Measurements from ENCODE around the gene BBIP1.
"Not testable (repeated sequence)": the region's sequence is repeated elsewhere in the genome, so short reads cannot be mapped to it uniquely, and the experiment has no call there.

Gene BBIP1

DNA sequence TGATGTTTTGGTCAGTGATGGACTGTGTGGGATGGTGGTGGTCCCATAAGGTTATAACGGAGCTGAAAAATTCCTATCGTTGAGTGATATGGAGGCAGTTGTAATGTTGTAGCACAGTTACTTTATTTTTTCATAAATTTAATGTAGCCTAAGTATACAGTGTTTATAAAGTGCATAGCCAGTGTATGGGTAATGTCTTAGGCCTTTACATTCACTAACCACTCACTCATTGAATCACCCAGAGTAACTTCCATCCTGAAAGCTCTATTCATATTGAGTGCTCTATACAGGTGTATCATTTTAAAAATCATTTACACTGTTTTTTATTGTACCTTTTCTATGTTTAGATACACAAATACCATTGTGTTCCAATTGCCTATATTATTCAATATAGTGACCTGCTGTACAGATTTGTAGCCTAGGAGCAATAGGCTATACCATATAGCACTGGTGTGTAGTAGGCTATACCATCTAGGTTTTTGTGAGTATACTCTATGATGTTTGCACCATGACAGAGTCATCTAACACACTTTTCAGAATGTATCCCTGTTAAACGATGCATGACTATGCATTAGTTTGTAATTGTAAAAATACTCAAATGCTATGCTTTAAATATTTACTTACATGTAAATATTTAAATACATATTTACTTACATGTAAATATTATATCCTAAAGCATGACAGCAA is 26.2 kb downstream of the BBIP1 start:
- H3K27ac ChIP-seq = no peak overlapping the region
- no peak for DNase-seq (ENCODE audit: low read depth, low spot score)

DNA sequence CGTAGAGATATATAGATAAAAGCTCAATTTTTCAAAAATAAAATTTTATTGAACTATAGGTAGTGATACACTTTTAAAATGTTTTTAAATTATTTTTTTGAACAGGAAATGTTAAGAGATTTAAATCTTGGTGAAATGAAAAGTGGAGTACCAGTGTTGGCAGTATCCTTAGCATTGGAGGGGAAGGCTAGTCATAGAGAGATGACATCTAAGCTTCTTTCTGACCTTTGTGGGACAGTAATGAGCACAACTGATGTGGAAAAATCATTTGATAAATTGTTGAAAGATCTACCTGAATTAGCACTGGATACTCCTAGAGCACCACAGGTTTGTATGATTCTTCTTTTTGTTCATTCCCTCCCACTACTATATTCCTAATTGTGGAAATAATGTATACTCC is 31.4 kb downstream of the BBIP1 start:
- no peak overlapping the region for H3K27ac ChIP-seq
- DNase-seq (ENCODE audit: low read depth, low spot score) = no peak

DNA sequence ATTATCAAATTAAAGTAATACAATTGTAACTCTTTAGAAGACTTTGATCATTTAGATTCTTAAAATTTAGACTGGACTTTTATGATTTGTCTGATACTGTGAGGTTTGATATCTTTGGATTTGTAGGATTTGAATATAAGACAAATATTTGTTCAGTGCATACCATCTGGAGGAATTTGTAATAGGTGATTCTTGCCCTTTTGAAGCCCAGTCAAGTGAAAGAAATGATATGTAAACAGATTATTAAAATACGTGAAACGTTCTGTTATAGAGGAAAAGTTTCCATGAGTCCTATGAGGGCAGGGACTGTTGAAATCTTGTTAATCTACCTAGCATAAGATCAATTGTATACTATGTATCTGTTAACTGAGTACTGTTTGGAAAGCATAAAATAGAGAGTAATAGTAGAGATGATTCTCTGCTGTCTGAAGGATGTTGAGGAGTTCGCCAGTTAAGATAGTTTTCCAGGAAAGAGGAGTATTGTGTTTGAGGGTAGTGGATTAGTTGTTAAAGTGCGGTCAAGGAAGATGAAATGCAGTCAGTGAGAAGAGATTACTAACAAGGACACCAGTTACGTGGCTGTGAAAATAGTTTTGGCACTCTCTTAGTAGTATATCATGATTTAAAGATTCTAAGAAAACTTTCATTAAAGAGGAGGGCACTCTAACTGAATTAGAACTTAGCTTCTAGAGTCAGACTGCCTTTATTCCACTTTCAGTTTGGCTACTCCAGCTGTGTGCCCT is 32.9 kb downstream of the BBIP1 start:
- DNase-seq (ENCODE audit: low read depth, low spot score) = no peak
- H3K27ac ChIP-seq = no peak overlapping the region

DNA sequence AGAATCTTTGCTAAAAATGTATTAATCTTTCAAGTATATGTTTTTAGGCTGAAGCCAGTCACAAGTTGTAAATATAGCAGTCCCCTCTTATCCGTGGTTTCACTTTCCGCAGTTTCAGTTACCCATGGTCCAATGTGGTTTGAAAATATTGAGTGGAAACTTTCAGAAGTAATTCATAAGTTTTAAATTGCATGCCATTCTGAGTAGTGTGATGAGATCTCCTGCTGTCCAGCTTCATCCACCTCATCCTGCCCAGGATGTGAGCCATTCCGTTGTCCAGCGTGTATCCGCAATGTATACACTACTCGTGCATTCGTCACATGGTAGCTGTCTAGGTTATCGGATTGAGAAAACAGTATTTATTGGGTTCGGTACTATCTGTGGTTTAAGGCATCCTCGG is 35.1 kb downstream of the BBIP1 start:
- no peak for DNase-seq (ENCODE audit: low read depth, low spot score)
- H3K27ac ChIP-seq = no peak overlapping the region

DNA sequence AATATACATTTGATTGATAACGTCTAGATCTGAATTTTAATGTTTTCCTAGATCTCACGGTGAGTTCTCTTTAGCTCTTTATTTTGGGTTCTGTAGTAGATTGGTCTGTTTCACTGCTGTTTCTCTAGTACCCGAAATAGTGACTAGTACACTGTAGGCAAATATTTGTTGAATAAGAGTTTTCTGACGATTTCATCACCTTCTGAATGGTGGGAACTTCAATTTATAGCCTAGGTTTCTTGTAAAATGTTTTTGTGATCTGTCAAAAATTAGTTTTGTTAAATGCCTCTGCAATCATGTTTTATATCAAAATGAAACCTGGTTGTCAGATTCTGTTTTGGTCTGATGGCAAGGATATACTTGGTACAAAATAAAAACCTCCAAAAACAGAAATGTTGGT is 37.1 kb downstream of the BBIP1 start:
- H3K27ac ChIP-seq = no peak overlapping the region
- DNase-seq (ENCODE audit: low read depth, low spot score) = no peak

DNA sequence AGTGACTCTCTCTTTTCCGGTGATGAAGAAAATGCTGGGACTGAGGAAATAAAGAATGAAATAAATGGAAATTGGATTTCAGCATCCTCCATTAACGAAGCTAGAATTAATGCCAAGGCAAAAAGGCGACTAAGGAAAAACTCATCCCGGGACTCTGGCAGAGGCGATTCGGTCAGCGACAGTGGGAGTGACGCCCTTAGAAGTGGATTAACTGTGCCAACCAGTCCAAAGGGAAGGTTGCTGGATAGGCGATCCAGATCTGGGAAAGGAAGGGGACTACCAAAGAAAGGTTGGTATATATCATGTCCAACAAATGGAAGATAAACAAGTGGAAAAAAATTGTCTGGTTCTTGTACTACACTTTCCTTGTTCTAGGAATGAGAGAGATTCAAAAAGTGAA is 37.7 kb downstream of the BBIP1 start:
- no peak overlapping the region for H3K27ac ChIP-seq
- DNase-seq (ENCODE audit: low read depth, low spot score) = no peak

DNA sequence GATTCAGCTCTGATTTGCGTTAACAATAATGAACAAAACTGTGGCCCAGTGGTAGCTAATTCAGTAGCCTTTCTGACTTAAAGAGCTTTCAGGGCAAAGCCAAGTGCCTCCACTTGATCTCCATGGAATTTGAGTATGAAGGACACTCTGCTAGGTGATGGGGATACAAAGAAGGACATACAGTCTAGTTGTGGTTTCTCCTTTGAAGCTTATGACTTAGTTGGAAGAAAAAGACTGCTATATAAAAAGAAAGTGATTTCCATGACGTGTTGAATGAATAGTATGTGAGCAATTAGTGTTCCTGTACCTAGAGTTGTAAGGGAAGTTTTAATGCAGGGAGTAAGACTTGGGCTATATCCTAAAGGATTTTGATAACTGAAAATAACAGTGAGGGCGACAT is 39.0 kb downstream of the BBIP1 start:
- H3K27ac ChIP-seq = no peak overlapping the region
- no peak for DNase-seq (ENCODE audit: low read depth, low spot score)

DNA sequence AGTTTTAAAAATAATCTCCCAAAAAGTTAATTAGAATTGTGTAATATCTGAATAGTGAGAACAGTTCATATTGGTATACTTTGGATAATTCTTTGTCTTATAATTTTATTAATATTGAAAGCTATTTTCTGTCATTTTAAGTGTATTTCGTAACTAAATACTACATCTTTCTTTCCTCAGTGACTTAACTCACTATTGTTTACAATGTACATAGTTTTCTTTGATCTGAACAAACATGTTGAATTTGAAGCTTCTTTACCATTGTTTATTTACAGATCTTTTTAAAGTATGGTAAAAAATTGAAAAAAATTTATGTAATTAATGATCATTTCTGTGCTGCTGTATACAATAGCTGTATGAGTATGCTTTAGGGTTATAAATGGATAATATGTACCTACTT is 42.2 kb downstream of the BBIP1 start:
- no peak for DNase-seq (ENCODE audit: low read depth, low spot score)
- no peak overlapping the region for H3K27ac ChIP-seq

DNA sequence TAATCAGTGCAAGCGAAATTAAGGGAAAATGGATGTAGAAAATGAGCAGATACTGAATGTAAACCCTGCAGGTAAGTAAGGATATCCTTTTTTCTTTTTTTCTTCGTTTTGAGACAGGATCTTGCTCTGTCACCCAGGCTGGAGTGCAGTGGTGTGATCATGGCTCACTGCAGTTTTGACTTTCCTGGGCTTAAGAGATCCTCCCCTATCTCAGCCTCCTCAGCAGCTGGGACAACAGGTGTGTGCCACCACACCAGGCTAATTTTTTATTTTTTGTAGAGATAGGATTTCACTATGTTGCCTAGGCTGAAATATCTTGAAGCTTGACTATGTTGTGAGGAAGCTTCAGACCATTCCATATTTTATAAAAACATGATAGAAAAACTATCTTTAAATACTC is 43.0 kb downstream of the BBIP1 start:
- DNase-seq (ENCODE audit: low read depth, low spot score) = no peak
- no peak overlapping the region for H3K27ac ChIP-seq

DNA sequence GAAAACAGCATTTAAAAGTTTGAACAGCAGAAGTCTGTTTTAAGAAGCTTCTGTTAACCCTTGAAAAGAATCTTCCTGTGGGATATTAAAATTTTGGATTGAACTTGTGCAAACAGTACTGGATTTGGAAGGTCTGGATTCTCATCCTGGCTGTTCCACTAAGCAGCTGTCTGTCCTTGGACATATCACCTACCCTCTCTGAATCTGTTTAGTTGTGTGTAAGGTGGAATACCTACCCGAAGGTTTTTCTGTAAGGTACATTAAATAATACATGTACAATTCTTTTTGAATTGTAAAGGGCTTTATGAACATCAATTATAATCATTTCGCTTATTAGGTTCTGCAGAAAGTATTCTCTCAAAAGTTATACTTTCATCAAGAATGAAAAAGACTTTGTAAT is 45.0 kb downstream of the BBIP1 start:
- H3K27ac ChIP-seq = no peak overlapping the region
- no peak for DNase-seq (ENCODE audit: low read depth, low spot score)

DNA sequence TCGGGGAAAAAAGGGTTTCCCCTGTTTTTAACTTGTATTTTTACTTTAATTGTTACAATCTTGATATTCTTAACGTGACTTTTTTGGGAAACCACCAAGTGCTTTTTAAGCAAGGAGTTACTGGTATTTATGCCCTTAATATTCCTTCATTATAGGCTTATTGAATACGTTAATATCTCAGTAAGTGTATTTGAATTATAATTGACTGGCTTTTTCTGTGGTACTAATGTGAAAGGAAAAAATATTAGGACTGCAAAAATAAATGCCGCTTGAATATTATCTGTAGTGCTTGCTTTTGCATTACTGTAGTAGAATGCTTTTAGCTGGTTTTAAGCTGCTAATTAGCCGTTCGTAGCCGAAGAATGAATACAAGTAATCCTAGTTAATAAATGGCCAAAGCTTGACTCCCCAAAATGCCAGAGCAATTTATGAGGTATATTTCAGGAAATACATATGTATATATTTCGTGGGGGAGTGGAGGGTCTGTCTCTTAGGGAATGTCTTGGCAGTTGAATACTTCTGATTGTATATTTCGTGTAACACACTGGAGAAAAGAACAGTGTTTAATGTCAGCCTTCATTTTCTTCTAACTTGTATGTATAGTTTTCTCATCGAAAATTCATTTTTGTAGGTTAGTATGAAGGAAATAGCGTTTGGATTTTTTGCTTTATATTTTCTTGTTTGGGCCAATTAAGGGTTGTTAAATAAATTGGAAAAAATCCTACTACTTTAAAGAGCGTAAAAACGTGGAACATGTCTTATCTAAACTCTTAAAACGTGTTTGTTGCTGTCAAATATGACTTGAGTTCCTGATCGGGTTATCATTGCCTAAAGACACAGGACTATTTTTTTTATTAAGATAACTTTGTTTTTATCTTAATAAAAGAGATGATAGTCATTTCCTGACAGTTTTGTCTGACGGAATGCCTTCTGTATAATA is 45.7 kb downstream of the BBIP1 start:
- peak overlapping the region; percentile 59 for H3K27ac ChIP-seq

DNA sequence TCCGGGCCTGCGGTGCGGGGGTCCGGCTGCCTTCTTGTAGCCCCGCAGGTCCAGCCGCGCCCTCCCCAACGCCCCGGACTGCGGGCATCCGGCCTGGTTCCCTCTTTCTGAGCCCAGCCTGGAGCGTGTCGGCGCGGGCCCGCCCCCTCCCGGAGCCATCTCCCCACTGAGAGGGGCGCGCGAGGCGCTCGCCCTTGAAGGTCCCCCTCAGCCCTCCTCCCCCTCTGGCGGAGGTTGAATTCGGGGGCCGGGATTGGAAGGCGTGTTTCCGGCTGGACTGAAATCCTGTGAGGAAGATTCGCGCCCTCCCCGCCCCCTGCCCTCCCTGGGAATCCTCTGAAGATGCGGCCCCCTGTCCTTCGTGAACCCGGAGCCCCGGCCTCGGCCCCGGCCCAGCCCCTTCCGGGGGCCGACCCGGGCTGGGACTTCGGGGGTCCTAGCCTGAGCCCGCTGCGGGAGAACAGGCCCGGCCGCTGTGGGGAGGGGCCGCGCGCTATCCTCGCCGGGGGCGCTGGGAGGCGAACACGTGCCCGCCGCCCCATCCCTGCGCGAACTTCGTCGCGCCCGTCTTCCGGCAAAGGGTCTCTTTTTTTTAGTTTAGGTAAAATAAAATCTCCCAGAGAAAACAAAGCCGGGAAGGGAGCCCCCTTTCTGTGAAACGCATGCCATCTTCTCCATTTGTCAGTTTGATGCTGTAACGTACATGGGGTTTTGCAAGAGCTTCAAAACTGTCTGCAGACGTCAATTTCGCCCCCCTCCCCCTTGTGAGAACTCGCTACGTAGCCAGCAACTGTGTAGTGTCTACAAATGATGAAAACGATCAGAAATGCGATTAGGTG is 46.6 kb downstream of the BBIP1 start:
- H3K27ac ChIP-seq = peak overlapping the region; percentile 59
- DNase-seq (ENCODE audit: low read depth, low spot score) = no peak

More for the DNA sequence above, 45.7 kb downstream of the BBIP1 start:
- DNase-seq (ENCODE audit: low read depth, low spot score) = no peak

DNA sequence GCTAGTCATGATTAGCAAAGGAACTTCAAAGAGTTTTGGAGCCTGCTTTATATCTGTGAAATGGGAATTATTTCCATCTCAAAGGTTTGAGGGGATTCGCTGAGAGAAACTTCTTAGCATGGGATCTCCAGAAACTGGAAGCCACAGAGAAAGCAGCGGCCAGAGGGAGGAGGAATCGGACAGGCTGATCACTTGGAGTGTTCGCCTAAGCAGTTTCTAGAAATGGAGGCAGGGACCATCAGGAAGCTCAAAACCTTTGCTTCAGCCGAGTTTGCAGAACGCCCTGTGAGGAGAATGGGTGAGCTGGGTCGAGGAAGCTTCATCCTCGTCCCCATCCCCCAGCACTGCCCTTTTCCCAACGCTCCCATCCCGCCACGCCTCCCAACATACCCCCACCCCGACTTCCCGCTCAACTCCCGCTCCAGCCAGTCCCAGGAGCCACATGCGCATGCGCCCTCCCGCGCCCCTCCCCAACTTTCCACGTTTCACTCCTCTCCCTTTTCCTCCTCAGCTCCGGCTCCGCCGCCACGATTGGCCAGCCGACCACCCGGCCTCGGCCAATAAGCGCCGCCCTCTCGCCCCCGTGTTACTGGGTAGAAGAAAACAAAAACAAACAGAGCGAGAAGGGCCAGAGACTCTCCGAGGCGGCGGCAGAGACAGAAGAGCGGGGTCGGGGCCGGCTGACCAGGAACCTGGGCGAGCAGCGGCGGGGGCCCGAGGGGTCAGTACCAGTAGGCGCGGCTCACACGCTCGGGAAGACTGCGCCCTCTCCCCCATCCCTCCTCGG is 47.5 kb downstream of the BBIP1 start, which contains the start of gene PDCD4:
Gene PDCD4, plus strand, starts transcription at position 631 of the 787 bp plus-strand sequence. CDS start 4,100 bp downstream, outside the sequence.
- H3K27ac ChIP-seq = peak within 1 kb of the TSS; percentile 59
- peak; percentile 68 for DNase-seq (ENCODE audit: low read depth, low spot score)

DNA sequence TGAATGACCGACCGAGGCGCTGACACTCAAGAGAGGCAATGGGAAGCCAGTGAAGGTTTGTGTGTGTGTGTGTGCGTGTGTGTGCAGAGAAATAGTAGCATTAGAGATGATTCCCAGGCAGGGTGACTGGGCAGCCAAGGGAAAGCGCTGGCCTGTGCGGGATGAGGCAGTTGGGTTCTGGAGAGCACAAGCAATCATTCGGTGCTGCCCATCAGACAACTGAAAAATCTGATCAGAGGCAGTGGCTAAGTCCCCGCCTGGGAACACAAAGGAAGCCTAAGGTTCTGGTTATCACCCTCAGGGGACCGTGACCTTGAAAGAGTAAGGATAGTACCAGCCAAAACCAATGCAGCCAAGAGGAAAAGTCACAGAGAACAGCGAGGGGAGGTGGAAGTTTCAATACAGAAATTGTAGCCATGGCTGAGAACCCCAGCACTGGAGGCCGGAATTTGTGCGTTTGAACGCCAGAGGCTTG is 48.1 kb downstream of the BBIP1 start:
- H3K27ac ChIP-seq = peak overlapping the region; percentile 59
- no peak for DNase-seq (ENCODE audit: low read depth, low spot score)

DNA sequence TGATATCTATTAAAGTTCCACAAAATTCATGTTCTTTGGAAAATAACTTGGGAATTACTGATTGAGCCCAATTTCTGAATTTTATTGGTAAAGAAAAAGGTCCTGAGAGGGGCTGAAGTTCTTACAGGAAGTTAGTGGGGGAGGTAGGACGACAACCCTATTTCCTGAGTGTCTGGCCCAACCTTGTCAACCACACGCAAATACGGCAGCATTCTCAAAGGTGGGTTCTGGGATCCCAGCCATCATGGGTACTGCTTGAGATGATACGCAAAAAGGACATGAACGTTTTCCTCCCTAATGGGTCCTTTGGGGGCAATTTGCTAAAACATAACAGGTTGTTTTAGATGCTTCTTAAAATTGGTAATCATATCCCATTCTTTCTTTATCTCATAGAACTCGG is 50.0 kb downstream of the BBIP1 start:
- DNase-seq (ENCODE audit: low read depth, low spot score) = no peak
- H3K27ac ChIP-seq = no peak overlapping the region

DNA sequence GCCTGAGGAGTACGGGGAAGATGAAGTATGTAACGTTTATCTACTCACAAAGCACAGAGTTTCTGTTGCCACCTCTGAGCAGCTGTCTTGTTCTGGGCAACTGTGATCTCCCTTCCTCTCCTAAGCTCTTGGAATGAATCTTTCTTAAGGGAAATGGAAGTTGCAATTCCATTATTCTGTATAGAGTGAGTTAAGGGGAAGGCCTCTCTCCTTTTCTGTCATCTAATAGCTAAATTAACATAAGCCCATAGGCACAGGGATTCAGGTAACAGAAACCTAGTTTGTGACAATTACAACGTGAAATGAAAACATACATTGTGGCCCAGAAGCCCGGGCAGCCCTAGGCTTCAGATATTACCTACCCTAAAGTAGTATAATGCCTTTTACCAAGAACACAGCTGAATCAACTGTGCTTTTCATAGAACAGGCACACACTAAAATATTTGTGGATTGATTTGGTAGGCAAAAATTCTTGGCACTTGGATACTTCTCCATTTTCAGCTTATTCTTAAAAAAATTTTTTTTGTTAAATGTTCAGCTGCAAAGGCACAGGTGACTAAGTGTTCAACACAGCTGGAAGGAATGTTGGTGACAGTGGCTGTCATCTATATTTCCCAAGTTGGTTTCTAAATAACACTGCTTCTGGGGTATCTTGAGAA is 51.0 kb downstream of the BBIP1 start:
- no peak overlapping the region for H3K27ac ChIP-seq

DNA sequence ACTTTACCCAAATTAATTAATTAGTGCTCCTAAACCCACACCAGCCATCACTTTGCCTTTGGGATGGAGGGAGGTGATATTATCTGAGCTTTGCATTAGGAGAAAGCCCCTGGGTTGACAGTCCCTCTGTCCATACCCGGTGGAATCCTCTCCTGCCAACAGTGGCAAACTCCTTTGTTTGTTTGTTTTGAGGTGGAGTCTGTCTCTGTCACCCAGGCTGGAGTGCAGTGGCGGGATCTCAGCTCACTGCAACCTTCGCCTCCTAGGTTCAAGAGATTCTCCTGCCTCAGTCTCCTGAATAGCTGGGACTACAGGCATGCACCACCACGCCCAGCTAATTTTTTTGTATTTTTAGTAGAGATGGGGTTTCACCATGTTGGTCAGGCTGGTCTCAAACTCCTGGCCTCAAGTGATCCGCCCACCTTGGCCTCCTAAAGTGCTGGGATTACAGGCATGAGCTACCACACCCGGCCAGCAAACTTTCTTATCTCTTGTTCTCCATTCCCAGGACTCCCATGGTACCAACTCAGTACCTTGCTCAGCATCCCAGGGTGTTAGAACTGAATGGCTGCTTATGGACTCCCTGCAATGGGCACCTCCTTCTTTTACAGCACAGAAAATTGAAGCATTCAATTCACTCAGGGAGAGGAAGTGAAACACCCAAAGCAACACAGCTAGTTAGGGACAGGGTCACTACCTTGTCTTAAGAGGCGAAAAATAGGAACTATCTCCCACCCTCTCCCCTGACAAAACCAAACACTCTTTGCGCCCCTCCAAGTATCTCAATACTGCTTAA is 51.8 kb downstream of the BBIP1 start:
- not testable (repeated sequence) for H3K27ac ChIP-seq; DNase-seq (ENCODE audit: low read depth, low spot score)

More for the DNA sequence above, 51.0 kb downstream of the BBIP1 start:
- DNase-seq (ENCODE audit: low read depth, low spot score) = no peak

Data from epithelial cell of prostate (primary cell).